WTC11 (cell line): ENCODE data around the gene FGF18. TPM values are rescaled to one million over a fixed set of nuclear protein-coding genes. Genes with fewer than 3 reads are reported as not detected.
"Not testable (repeated sequence)": the region's sequence is repeated elsewhere in the genome, so short reads cannot be mapped to it uniquely, and the experiment has no call there.

ENCODE experiments used
- ATAC-seq: fragments of 200-7000 bp; cut with Tn5 transposase; 2 replicates; pipeline ENCODE4 v1.10.0; 2021; ENCODE audit warnings: mild to moderate bottlenecking, moderate library complexity
- CTCF ChIA-PET: fragments of 300-600 bp; sonication (Branson Sonifier 250); formaldehyde crosslinking; loops from one replicate; lab custom pipeline; 2021; ENCODE audit warnings: antibody characterized with exemption; lab: Charles Lee
- POLR2A ChIA-PET: fragments of 350-600 bp; sonication (Branson Sonifier 250); formaldehyde crosslinking; loops from one replicate; lab custom pipeline; 2021; ENCODE audit warnings: antibody characterized with exemption; lab: Charles Lee
- DNase-seq: peaks from one replicate; pipeline ENCODE4 v3.0.0; 2021; ENCODE audit warnings: low spot score
- H3K27ac Mint-ChIP-seq: 2 replicates; pipeline ENCODE4 v1.8.0; 2021; ENCODE audit warnings: mixed read lengths
- H3K27me3 Mint-ChIP-seq: 2 replicates; pipeline ENCODE4 v1.8.0; 2021; ENCODE audit warnings: low read depth, mild to moderate bottlenecking, moderate library complexity, mixed read lengths
- H3K36me3 Mint-ChIP-seq: 2 replicates; pipeline ENCODE4 v1.8.0; 2021; ENCODE audit warnings: mixed read lengths
- H3K4me1 Mint-ChIP-seq: 2 replicates; pipeline ENCODE4 v1.8.0; 2022; ENCODE audit warnings: mixed read lengths
- H3K4me3 Mint-ChIP-seq: 2 replicates; pipeline ENCODE4 v1.8.0; 2021; ENCODE audit warnings: mild to moderate bottlenecking, moderate library complexity, mixed read lengths
- H3K9me3 Mint-ChIP-seq: 2 replicates; pipeline ENCODE4 v1.8.0; 2021; ENCODE audit warnings: mixed read lengths
- AFF4 ChIP-seq: sonication (generic); formaldehyde crosslinking; IDR thresholded peaks from 2 replicates; pipeline ENCODE4 v1.8.1; 2023; ENCODE audit warnings: mild to moderate bottlenecking, missing genetic modification reagents, borderline replicate concordance
- ATF2 ChIP-seq: sonication (generic); formaldehyde crosslinking; IDR thresholded peaks from 2 replicates; pipeline ENCODE4 v1.8.1; 2022; ENCODE audit warnings: low read depth, missing genetic modification reagents, borderline replicate concordance
- ELF4 ChIP-seq: sonication (generic); formaldehyde crosslinking; IDR thresholded peaks from 2 replicates; pipeline ENCODE4 v1.8.1; 2022; ENCODE audit warnings: low read depth, mild to moderate bottlenecking, moderate library complexity, missing genetic modification reagents
- ERG ChIP-seq: fragments of 250-450 bp; sonication (Bioruptor Pico); IDR thresholded peaks from 2 replicates; pipeline ENCODE4 v1.8.0; 2021; ENCODE audit warnings: mild to moderate bottlenecking
- ETV6 ChIP-seq: sonication (generic); formaldehyde crosslinking; IDR thresholded peaks from 2 replicates; pipeline ENCODE4 v1.8.1; 2022; ENCODE audit warnings: mild to moderate bottlenecking, missing genetic modification reagents
- PREB ChIP-seq: sonication (generic); formaldehyde crosslinking; IDR thresholded peaks from 2 replicates; pipeline ENCODE4 v1.8.1; 2022; ENCODE audit warnings: mild to moderate bottlenecking, missing genetic modification reagents, moderate library complexity, borderline replicate concordance
- TEAD1 ChIP-seq: sonication (generic); formaldehyde crosslinking; IDR thresholded peaks from 2 replicates; pipeline ENCODE4 v1.8.0; 2022; ENCODE audit warnings: mild to moderate bottlenecking, missing genetic modification reagents
- ZBTB43 ChIP-seq: sonication (generic); formaldehyde crosslinking; IDR thresholded peaks from 2 replicates; pipeline ENCODE4 v1.8.1; 2023; ENCODE audit warnings: mild to moderate bottlenecking, missing genetic modification reagents
- ZNF532 ChIP-seq: fragments of 250-450 bp; sonication (Bioruptor Pico); IDR thresholded peaks from 2 replicates; pipeline ENCODE4 v1.9.0; 2021; ENCODE audit warnings: mild to moderate bottlenecking, borderline replicate concordance
- total RNA-seq: library from RNA; stranded (reverse); gene quantifications from 3 replicates; pipeline ENCODE4 v1.2.3, GENCODE V29; 2021

Gene FGF18
- total RNA-seq, 1 experiment from 2014 or later, result 0.72 TPM

GRCh38 chr5:171392585-171393159 lies 26.8 kb upstream of the FGF18 start (continued):
- TF ChIP-seq AFF4 (CRISPR knock-in tag) (no peak), ERG (no peak), ELF4 (CRISPR knock-in tag) (no peak), ZBTB43 (no peak)
- TF ChIP-seq, all 79 proteins: peak for 0

- no peak for DNase-seq
- ChIA-PET CTCF (no interaction called here), POLR2A (no interaction called here)
- H3K9me3 Mint-ChIP-seq, result no peaks in the 10 kb centered on the region
- peaks cover 77% of the 10 kb centered on the region for H3K4me1 Mint-ChIP-seq
- H3K36me3 Mint-ChIP-seq, result peaks cover 96% of the 10 kb centered on the region
- peak overlapping the region; percentile 15; the same call in 1 of the 2 replicates for H3K27ac Mint-ChIP-seq
- no peaks in the 10 kb centered on the region for H3K27me3 Mint-ChIP-seq
- no peak for ATAC-seq
- TF ChIP-seq TEAD1 (no peak), ERG (0 out of 2 replicates have a peak, but pooled peaks have one; percentile 1), ATF2 (CRISPR knock-in tag) (no peak), PREB (CRISPR knock-in tag) (no peak), ETV6 (CRISPR knock-in tag) (no peak), ZNF532 (no peak), AFF4 (CRISPR knock-in tag) (no peak)
- H3K4me3 Mint-ChIP-seq, result peak overlapping the region; percentile 9
Measured at GRCh38 chr5:171395042-171395441, 24.4 kb upstream of the FGF18 start.

- Mint-ChIP-seq H3K36me3 (peaks cover 96% of the 10 kb centered on the region), H3K4me1 (peaks cover 72% of the 10 kb centered on the region), H3K4me3 (peak overlapping the region; percentile 43)
- DNase-seq, CTCF ChIA-PET, ATAC-seq, POLR2A ChIA-PET, H3K27me3 Mint-ChIP-seq, H3K27ac Mint-ChIP-seq, H3K9me3 Mint-ChIP-seq: not testable (repeated sequence)
Measured at GRCh38 chr5:171396583-171396982, 22.9 kb upstream of the FGF18 start.
